Measurements from ENCODE around the gene PKN1. TPM values are rescaled to one million over a fixed set of nuclear protein-coding genes. Genes with fewer than 3 reads are reported as not detected.

The PKN1 gene
- total RNA-seq, 1 donor from 2014 or later, result 68.3 TPM

DNA sequence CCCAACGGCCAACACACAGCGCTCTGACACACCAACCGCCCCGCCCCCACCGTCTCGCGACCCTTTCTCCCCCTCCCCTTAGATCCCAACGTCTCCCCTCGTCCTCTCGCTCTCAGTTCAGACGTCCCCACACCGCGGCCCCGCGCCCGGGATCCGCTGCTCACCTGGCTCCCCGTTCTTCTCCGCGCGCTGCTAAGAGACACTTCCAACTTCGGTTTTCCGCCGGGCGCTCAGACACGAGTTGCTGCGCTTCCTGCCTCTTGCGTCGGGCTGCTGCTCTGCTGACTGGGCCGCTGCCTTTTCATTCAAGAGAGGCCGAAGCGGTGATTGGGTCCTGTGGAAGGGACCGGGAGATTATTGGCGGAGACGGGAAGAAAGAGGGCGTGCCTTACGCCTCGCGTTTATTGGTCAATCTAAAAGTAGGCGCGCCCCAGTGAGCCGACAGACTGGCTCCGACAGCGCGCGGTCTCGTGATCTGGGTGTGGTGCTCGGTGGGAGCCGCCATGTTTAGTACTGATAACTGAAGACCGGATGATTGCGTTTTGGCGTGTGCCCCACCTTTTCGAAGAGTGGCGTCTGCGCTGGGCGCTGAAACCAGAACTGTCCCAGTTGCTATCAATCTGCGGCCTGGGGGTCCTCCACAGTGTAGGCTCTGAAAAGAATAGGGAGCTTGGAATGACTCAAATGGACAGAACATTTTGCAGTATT, 13.8 kb upstream of the PKN1 start, which contains the start of gene DDX39A:
DDX39A (minus strand) TSS at position 236 of the 708 bp plus-strand sequence. CDS start 6,121 bp downstream, outside the sequence.
- H3K27ac Mint-ChIP-seq (ENCODE audit: unreplicated experiment), result peak within 1 kb of the TSS; percentile 98
- FAIRE-seq, result no peak
- peak within 1 kb of the TSS; percentile 95 for H2AFZ ChIP-seq (ENCODE audit: low read depth, low read length)
- H3K27me3 ChIP-seq (ENCODE audit: insufficient read depth, low read length), result no peaks in the 10 kb centered on the region
- H3K36me3 ChIP-seq (ENCODE audit: insufficient read depth, low read length), result peaks cover 5% of the 10 kb centered on the region
- peaks cover 16% of the 10 kb centered on the region for H3K4me1 Mint-ChIP-seq (ENCODE audit: low read depth, unreplicated experiment)
- peak within 1 kb of the TSS; percentile 97 for H3K4me3 Mint-ChIP-seq (ENCODE audit: unreplicated experiment)
- no peaks in the 10 kb centered on the region for H3K27me3 Mint-ChIP-seq (ENCODE audit: low read depth, unreplicated experiment)
- TF ChIP-seq, protein P1, sequence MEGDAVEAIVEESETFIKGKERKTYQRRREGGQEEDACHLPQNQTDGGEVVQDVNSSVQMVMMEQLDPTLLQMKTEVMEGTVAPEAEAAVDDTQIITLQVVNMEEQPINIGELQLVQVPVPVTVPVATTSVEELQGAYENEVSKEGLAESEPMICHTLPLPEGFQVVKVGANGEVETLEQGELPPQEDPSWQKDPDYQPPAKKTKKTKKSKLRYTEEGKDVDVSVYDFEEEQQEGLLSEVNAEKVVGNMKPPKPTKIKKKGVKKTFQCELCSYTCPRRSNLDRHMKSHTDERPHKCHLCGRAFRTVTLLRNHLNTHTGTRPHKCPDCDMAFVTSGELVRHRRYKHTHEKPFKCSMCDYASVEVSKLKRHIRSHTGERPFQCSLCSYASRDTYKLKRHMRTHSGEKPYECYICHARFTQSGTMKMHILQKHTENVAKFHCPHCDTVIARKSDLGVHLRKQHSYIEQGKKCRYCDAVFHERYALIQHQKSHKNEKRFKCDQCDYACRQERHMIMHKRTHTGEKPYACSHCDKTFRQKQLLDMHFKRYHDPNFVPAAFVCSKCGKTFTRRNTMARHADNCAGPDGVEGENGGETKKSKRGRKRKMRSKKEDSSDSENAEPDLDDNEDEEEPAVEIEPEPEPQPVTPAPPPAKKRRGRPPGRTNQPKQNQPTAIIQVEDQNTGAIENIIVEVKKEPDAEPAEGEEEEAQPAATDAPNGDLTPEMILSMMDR (IDR thresholded peaks at IDR 0.05; ENCODE audit: insufficient read depth, low read depth, low read length), result no peak
- no peak for TF ChIP-seq EZH2 (IDR thresholded peaks at IDR 0.05; ENCODE audit: insufficient read depth, low read length)
- H3K79me2 ChIP-seq (ENCODE audit: insufficient read depth, low read length), result peaks cover 47% of the 10 kb centered on the region
- DNase-seq (ENCODE audit: low read depth), result peak; percentile 99
- peak within 1 kb of the TSS; percentile 83 for H3K4me2 ChIP-seq (ENCODE audit: low read length)
- H3K36me3 Mint-ChIP-seq (ENCODE audit: low read depth, unreplicated experiment), result peaks cover 3% of the 10 kb centered on the region
- peaks cover 9% of the 10 kb centered on the region for H3K4me1 ChIP-seq (ENCODE audit: insufficient read depth, low read length)
- peak within 1 kb of the TSS; percentile 90 for H3K4me3 ChIP-seq (ENCODE audit: insufficient read depth, low read depth, low read length)
- H4K20me1 ChIP-seq (ENCODE audit: insufficient read depth, low read length), result peaks cover 41% of the 10 kb centered on the region
- no peaks in the 10 kb centered on the region for H3K9me3 ChIP-seq (ENCODE audit: insufficient read depth, low read depth, low read length)
- no peaks in the 10 kb centered on the region for H3K9me3 Mint-ChIP-seq (ENCODE audit: unreplicated experiment)
- H3K9ac ChIP-seq (ENCODE audit: low read length), result peak within 1 kb of the TSS; percentile 94
- peak within 1 kb of the TSS; percentile 96 for H3K27ac ChIP-seq (ENCODE audit: low read depth, low read length)

DNA sequence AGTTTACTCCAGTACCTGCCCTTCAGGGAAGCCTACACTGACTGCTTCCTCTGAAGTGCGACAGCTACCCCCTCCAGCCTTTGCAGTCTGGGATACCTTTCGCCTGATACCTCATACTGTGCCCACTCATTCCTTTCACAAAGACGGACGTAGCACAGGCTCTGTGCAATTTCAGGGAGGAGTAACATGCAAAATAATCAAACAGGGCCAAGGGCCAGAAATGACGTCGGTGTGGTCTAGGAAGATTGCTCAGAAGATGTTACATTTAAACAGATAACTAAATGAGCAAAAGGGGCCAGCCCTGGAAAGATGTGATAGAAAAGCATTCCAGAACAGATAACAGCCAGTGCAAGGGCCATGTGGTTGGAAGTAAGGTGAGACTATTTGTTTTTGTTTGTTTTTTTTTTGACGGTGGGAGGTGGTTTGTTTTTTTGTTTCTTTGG, 7.4 kb upstream of the PKN1 start:
- Mint-ChIP-seq H3K4me3 (ENCODE audit: unreplicated experiment) (no peak overlapping the region), H3K27ac (ENCODE audit: unreplicated experiment) (no peak overlapping the region), H3K27me3 (ENCODE audit: low read depth, unreplicated experiment) (peaks cover 13% of the 10 kb centered on the region), H3K4me1 (ENCODE audit: low read depth, unreplicated experiment) (no peaks in the 10 kb centered on the region), H3K36me3 (ENCODE audit: low read depth, unreplicated experiment) (no peaks in the 10 kb centered on the region), H3K9me3 (ENCODE audit: unreplicated experiment) (no peaks in the 10 kb centered on the region)
- DNase-seq (ENCODE audit: low read depth) (peak; percentile 50), FAIRE-seq (no peak)
- Histone ChIP-seq H3K9me3 (ENCODE audit: insufficient read depth, low read depth, low read length) (no peaks in the 10 kb centered on the region), H2AFZ (ENCODE audit: low read depth, low read length) (peak overlapping the region; percentile 24), H3K9ac (ENCODE audit: low read length) (no peak overlapping the region), H3K4me2 (ENCODE audit: low read length) (no peak overlapping the region), H3K27ac (ENCODE audit: low read depth, low read length) (no peak overlapping the region), H4K20me1 (ENCODE audit: insufficient read depth, low read length) (no peaks in the 10 kb centered on the region), H3K27me3 (ENCODE audit: insufficient read depth, low read length) (no peaks in the 10 kb centered on the region), H3K36me3 (ENCODE audit: insufficient read depth, low read length) (no peaks in the 10 kb centered on the region), H3K4me1 (ENCODE audit: insufficient read depth, low read length) (no peaks in the 10 kb centered on the region), H3K79me2 (ENCODE audit: insufficient read depth, low read length) (no peaks in the 10 kb centered on the region), H3K4me3 (ENCODE audit: insufficient read depth, low read depth, low read length) (no peak overlapping the region)
- TF ChIP-seq, protein P1 (IDR thresholded peaks at IDR 0.05; ENCODE audit: insufficient read depth, low read depth, low read length), result no peak
- no peak for TF ChIP-seq EZH2 (IDR thresholded peaks at IDR 0.05; ENCODE audit: insufficient read depth, low read length)

DNA sequence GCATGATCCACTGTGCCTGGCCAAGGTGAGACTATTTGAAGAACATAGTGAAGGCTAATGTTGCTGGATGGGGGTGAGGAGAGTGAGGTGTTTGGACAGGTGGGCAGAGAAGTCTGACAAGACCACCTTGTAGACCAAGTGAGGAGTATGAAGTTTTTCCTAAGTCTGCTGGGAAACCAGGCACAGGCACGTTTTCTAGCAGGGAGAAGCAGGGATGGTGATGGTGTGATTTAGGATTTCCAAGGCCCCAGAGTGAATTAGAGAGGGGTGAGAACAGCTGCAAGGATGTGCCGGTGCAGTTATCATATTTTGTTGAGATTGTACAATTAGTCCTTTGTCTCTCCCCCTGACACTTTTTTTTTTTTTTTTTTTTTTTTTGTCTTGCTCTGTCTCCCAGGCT, 5.6 kb upstream of the PKN1 start:
- Histone ChIP-seq H3K27me3 (ENCODE audit: insufficient read depth, low read length) (peaks cover 3% of the 10 kb centered on the region), H3K9ac (ENCODE audit: low read length) (no peak overlapping the region), H2AFZ (ENCODE audit: low read depth, low read length) (no peak overlapping the region), H3K4me1 (ENCODE audit: insufficient read depth, low read length) (no peaks in the 10 kb centered on the region), H3K4me3 (ENCODE audit: insufficient read depth, low read depth, low read length) (no peak overlapping the region), H3K4me2 (ENCODE audit: low read length) (no peak overlapping the region), H3K36me3 (ENCODE audit: insufficient read depth, low read length) (no peaks in the 10 kb centered on the region), H3K79me2 (ENCODE audit: insufficient read depth, low read length) (no peaks in the 10 kb centered on the region), H3K27ac (ENCODE audit: low read depth, low read length) (no peak overlapping the region), H3K9me3 (ENCODE audit: insufficient read depth, low read depth, low read length) (no peaks in the 10 kb centered on the region), H4K20me1 (ENCODE audit: insufficient read depth, low read length) (no peaks in the 10 kb centered on the region)
- Mint-ChIP-seq H3K4me3 (ENCODE audit: unreplicated experiment) (no peak overlapping the region), H3K27me3 (ENCODE audit: low read depth, unreplicated experiment) (peaks cover 15% of the 10 kb centered on the region), H3K27ac (ENCODE audit: unreplicated experiment) (peak overlapping the region; percentile 10), H3K4me1 (ENCODE audit: low read depth, unreplicated experiment) (no peaks in the 10 kb centered on the region), H3K9me3 (ENCODE audit: unreplicated experiment) (no peaks in the 10 kb centered on the region), H3K36me3 (ENCODE audit: low read depth, unreplicated experiment) (no peaks in the 10 kb centered on the region)
- no peak for TF ChIP-seq EZH2 (IDR thresholded peaks at IDR 0.05; ENCODE audit: insufficient read depth, low read length)
- TF ChIP-seq, protein P1 (IDR thresholded peaks at IDR 0.05; ENCODE audit: insufficient read depth, low read depth, low read length), result no peak
- FAIRE-seq (no peak), DNase-seq (ENCODE audit: low read depth) (no peak)
